K562 (cell line): ENCODE results near the gene ANKRD33. TPM values are rescaled to one million over a fixed set of nuclear protein-coding genes. Genes with fewer than 3 reads are reported as not detected.

Experiments
- CHD2 ChIP-seq: IDR thresholded peaks from 2 replicates; pipeline ENCODE4 v1.6.1; 2011; ENCODE audit warnings: low read depth, low read length
- KDM1A ChIP-seq, 2 experiments: fragments of 450-650 bp; IDR thresholded peaks; 2 replicates each; pipeline ENCODE4 v1.6.1; 2016; ENCODE audit warnings: mild to moderate bottlenecking in 2 of 2
- MCM3 ChIP-seq: fragments of 450-650 bp; IDR thresholded peaks from 2 replicates; pipeline ENCODE4 v1.6.1; 2016
- NFIC ChIP-seq: fragments of 450-650 bp; IDR thresholded peaks from 2 replicates; pipeline ENCODE4 v1.6.1; 2017; ENCODE audit warnings: mild to moderate bottlenecking, inconsistent platforms
- POLR3A ChIP-seq: IDR thresholded peaks from 2 replicates; pipeline ENCODE4 v1.6.1; 2011; ENCODE audit warnings: borderline replicate concordance, mild to moderate bottlenecking, moderate library complexity; ENCODE audit not compliant: insufficient read length, insufficient read depth; ENCODE audit errors: extremely low read depth
- RBBP5 ChIP-seq: fragments of 200-600 bp; sonication (generic); IDR thresholded peaks from 2 replicates; pipeline ENCODE4 v1.6.1; 2012; ENCODE audit warnings: borderline replicate concordance, mild to moderate bottlenecking, low read length, control low read depth, inconsistent platforms; ENCODE audit not compliant: insufficient read depth, poor library complexity, severe bottlenecking
- SP2 ChIP-seq: IDR thresholded peaks from 2 replicates; pipeline ENCODE4 v1.6.1; 2011; ENCODE audit warnings: mild to moderate bottlenecking, low read depth, low read length, moderate library complexity; ENCODE audit not compliant: poor library complexity, severe bottlenecking; ENCODE audit errors: extremely low read depth
- TFAM ChIP-seq: fragments of 250-450 bp; sonication (Bioruptor Pico); conservative IDR thresholded peaks from 2 replicates; pipeline ENCODE4 v1.5.0; 2021; ENCODE audit warnings: mild to moderate bottlenecking, moderate library complexity
- ZNF212 ChIP-seq: fragments of 450-650 bp; formaldehyde crosslinking; IDR thresholded peaks from 2 replicates; pipeline ENCODE4 v1.4.0; 2020; ENCODE audit warnings: mild to moderate bottlenecking
- ZNF551 ChIP-seq: fragments of 250-450 bp; sonication (Bioruptor Pico); IDR thresholded peaks from 2 replicates; pipeline ENCODE4 v1.5.0; 2021; ENCODE audit warnings: mild to moderate bottlenecking, moderate library complexity
- ZNF780A ChIP-seq: fragments of 250-450 bp; sonication (Bioruptor Pico); IDR thresholded peaks from 2 replicates; pipeline ENCODE4 v1.5.0; 2021; ENCODE audit warnings: mild to moderate bottlenecking
- polyA plus RNA-seq, 8 experiments: library from polyadenylated mRNA; depleted of rRNA in 4 of 8; stranded (reverse) in 5 of 8; unstranded in 3 of 8; fragments of >200 nt; fragmentation: Nextera tagmentation in 2 of 8; fragmentation: Illumina TruSeq in 1 of 8; extraction: Ambion mirVana in 2 of 8; extraction: Trizol in 1 of 8; gene quantifications; 2 replicates each; pipeline versions ENCODE4 v1.2.1 to v1.2.3, GENCODE V29; 2011 to 2014; ENCODE audit warnings: inconsistent platforms in 1 of 8, missing spikeins in 1 of 8
- total RNA-seq, 7 experiments: library from RNA; depleted of rRNA in 6 of 7; stranded (reverse); fragments of >200 nt in 6 of 7; fragmentation: Illumina TruSeq in 2 of 7; extraction: Trizol in 2 of 7; gene quantifications; 2 replicates each; pipeline versions ENCODE4 v1.2.1 to v1.2.3, GENCODE V29; 2011 to 2021; ENCODE audit warnings: low replicate concordance in 1 of 7
- TF ChIP-seq, protein P1 (sequence below): fragments of 450-650 bp; IDR thresholded peaks from 2 replicates; pipeline ENCODE4 v1.6.1; 2014; ENCODE audit warnings: low read depth, mild to moderate bottlenecking, moderate library complexity, borderline replicate concordance
- TF ChIP-seq, protein P2 (sequence below): fragments of 450-650 bp; formaldehyde crosslinking; IDR thresholded peaks from 2 replicates; pipeline ENCODE4 v1.4.0; 2022; ENCODE audit warnings: missing genetic modification characterization
- TF ChIP-seq, protein P3 (sequence below), 2 experiments: fragments of 450-650 bp; conservative IDR thresholded peaks; 2 replicates each; pipeline ENCODE4 v1.6.1; 2017; ENCODE audit warnings: mild to moderate bottlenecking in 2 of 2, moderate library complexity in 2 of 2
- TF ChIP-seq, protein P4 (sequence below): fragments of 450-650 bp; formaldehyde crosslinking; IDR thresholded peaks from 2 replicates; pipeline ENCODE4 v1.4.0; 2020; ENCODE audit warnings: mild to moderate bottlenecking, moderate library complexity
- TF ChIP-seq, protein P5 (sequence below): sonication (generic); formaldehyde crosslinking; IDR thresholded peaks from 2 replicates; pipeline ENCODE4 v1.9.0; 2022; ENCODE audit warnings: mild to moderate bottlenecking, missing genetic modification reagents
- TF ChIP-seq, protein P6 (sequence below): sonication (generic); formaldehyde crosslinking; IDR thresholded peaks from 2 replicates; pipeline ENCODE4 v1.8.0; 2022; ENCODE audit warnings: missing genetic modification reagents, mild to moderate bottlenecking, moderate library complexity, borderline replicate concordance
- TF ChIP-seq, protein P7 (sequence below): fragments of 450-650 bp; formaldehyde crosslinking; IDR thresholded peaks from 2 replicates; pipeline ENCODE4 v1.4.0; 2020; ENCODE audit warnings: mild to moderate bottlenecking

The ANKRD33 gene
- total and polyA plus RNA-seq, 9 of the 15 experiments (the other 6 are each of a cell fraction or from before 2014, with no cell fraction given): 0.04 to 0.11 (median 0.07) TPM; not detected in 4

DNA sequence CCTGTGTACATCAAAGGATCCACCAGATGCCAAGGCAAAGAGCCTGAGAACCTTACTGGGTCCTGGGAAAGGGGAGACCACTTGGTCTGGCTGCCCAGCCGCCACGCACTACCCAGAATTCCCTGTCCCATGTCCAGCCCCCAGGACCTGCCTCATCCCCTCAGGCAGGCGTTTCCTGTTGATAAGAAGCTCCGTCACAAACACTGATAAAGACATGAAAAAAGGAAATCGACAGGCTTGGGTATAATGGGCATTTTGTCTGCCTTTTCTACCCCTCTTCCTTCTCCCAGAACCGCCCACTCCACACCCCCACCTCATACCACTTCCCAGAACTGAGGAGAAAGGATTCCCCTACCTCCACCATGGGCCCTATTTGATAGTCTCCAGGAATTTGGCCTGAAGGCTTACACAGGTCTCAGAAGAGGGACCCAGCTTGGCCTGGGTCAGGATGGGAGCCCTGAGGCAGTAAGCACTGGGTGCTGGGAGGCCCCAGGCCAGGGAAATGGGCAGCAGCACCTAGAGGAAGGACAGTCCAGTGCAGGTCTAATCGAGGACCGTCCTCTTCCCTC is 38.2 kb downstream of the ANKRD33 start (continued):
- TF ChIP-seq, protein P1, sequence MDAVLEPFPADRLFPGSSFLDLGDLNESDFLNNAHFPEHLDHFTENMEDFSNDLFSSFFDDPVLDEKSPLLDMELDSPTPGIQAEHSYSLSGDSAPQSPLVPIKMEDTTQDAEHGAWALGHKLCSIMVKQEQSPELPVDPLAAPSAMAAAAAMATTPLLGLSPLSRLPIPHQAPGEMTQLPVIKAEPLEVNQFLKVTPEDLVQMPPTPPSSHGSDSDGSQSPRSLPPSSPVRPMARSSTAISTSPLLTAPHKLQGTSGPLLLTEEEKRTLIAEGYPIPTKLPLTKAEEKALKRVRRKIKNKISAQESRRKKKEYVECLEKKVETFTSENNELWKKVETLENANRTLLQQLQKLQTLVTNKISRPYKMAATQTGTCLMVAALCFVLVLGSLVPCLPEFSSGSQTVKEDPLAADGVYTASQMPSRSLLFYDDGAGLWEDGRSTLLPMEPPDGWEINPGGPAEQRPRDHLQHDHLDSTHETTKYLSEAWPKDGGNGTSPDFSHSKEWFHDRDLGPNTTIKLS: peak; percentile 33; the same call in 1 of the 2 replicates
- TF ChIP-seq SP2 (no peak), TFAM (CRISPR knock-in tag) (no peak), CHD2 (no peak), ZNF212 (no peak), NFIC (peak; percentile 25; the same call in 1 of the 2 replicates), POLR3A (no peak), ZNF551 (CRISPR knock-in tag) (no peak), MCM3 (no peak), RBBP5 (no peak), KDM1A (IDR thresholded peaks at IDR 0.05) (0 out of 4 replicates have a peak, but pooled peaks of 1 of the 2 experiments have one; percentile 8), ZNF780A (CRISPR knock-in tag) (no peak)
- TF ChIP-seq, protein P2, sequence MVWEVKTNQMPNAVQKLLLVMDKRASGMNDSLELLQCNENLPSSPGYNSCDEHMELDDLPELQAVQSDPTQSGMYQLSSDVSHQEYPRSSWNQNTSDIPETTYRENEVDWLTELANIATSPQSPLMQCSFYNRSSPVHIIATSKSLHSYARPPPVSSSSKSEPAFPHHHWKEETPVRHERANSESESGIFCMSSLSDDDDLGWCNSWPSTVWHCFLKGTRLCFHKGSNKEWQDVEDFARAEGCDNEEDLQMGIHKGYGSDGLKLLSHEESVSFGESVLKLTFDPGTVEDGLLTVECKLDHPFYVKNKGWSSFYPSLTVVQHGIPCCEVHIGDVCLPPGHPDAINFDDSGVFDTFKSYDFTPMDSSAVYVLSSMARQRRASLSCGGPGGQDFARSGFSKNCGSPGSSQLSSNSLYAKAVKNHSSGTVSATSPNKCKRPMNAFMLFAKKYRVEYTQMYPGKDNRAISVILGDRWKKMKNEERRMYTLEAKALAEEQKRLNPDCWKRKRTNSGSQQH (CRISPR knock-in tag): no peak
- TF ChIP-seq, protein P3, sequence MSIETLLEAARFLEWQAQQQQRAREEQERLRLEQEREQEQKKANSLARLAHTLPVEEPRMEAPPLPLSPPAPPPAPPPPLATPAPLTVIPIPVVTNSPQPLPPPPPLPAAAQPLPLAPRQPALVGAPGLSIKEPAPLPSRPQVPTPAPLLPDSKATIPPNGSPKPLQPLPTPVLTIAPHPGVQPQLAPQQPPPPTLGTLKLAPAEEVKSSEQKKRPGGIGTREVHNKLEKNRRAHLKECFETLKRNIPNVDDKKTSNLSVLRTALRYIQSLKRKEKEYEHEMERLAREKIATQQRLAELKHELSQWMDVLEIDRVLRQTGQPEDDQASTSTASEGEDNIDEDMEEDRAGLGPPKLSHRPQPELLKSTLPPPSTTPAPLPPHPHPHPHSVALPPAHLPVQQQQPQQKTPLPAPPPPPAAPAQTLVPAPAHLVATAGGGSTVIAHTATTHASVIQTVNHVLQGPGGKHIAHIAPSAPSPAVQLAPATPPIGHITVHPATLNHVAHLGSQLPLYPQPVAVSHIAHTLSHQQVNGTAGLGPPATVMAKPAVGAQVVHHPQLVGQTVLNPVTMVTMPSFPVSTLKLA (conservative IDR thresholded peaks at IDR 0.05): no peak
- TF ChIP-seq, protein P4, sequence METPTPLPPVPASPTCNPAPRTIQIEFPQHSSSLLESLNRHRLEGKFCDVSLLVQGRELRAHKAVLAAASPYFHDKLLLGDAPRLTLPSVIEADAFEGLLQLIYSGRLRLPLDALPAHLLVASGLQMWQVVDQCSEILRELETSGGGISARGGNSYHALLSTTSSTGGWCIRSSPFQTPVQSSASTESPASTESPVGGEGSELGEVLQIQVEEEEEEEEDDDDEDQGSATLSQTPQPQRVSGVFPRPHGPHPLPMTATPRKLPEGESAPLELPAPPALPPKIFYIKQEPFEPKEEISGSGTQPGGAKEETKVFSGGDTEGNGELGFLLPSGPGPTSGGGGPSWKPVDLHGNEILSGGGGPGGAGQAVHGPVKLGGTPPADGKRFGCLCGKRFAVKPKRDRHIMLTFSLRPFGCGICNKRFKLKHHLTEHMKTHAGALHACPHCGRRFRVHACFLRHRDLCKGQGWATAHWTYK (CRISPR knock-in tag): no peak; the same call in 1 of the 2 replicates
- TF ChIP-seq, protein P5, sequence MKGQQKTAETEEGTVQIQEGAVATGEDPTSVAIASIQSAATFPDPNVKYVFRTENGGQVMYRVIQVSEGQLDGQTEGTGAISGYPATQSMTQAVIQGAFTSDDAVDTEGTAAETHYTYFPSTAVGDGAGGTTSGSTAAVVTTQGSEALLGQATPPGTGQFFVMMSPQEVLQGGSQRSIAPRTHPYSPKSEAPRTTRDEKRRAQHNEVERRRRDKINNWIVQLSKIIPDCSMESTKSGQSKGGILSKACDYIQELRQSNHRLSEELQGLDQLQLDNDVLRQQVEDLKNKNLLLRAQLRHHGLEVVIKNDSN (CRISPR knock-in tag): no peak
- TF ChIP-seq, protein P6, sequence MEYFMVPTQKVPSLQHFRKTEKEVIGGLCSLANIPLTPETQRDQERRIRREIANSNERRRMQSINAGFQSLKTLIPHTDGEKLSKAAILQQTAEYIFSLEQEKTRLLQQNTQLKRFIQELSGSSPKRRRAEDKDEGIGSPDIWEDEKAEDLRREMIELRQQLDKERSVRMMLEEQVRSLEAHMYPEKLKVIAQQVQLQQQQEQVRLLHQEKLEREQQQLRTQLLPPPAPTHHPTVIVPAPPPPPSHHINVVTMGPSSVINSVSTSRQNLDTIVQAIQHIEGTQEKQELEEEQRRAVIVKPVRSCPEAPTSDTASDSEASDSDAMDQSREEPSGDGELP: no peak
- TF ChIP-seq, protein P7, sequence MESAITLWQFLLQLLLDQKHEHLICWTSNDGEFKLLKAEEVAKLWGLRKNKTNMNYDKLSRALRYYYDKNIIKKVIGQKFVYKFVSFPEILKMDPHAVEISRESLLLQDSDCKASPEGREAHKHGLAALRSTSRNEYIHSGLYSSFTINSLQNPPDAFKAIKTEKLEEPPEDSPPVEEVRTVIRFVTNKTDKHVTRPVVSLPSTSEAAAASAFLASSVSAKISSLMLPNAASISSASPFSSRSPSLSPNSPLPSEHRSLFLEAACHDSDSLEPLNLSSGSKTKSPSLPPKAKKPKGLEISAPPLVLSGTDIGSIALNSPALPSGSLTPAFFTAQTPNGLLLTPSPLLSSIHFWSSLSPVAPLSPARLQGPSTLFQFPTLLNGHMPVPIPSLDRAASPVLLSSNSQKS (CRISPR knock-in tag): no peak
